Uterus (tissue), 2 donors: Measurements from ENCODE around the gene BLTP3A.
"Not testable (repeated sequence)": the region's sequence is repeated elsewhere in the genome, so short reads cannot be mapped to it uniquely, and the experiment has no call there.

Experiments
- POLR2A ChIP-seq, 2 donors: fragments of 450-650 bp; IDR thresholded peaks; one replicate each; pipeline ENCODE4 v1.6.1; 2016; ENCODE audit warnings: antibody characterized with exemption in 2 of 2, mild to moderate bottlenecking in 1 of 2, moderate library complexity in 1 of 2
- TF ChIP-seq, protein P1 (sequence below), 4 experiments: fragments of 200-600 bp in 2 of 4; fragments of 450-650 bp in 2 of 4; sonication (generic) in 2 of 4; IDR thresholded peaks; one replicate each; pipeline ENCODE4 v1.5.1; 2016 to 2019; ENCODE audit warnings: antibody characterized with exemption in 4 of 4, mild to moderate bottlenecking in 2 of 4, moderate library complexity in 1 of 4

DNA sequence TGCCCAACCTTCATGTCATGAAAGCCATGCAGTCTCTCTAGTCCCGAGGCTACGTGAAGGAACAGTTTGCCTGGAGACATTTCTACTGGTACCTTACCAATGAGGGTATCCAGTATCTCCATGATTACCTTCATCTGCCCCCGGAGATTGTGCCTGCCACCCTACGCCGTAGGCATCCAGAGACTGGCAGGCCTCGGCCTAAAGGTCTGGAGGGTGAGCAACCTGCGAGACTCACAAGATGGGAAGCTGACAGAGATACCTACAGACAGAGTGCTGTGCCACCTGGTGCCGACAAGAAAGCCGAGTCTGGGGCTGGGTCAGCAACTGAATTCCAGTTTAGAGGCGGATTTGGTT, 47.6 kb upstream of the BLTP3A start:
- TF ChIP-seq, protein P1, sequence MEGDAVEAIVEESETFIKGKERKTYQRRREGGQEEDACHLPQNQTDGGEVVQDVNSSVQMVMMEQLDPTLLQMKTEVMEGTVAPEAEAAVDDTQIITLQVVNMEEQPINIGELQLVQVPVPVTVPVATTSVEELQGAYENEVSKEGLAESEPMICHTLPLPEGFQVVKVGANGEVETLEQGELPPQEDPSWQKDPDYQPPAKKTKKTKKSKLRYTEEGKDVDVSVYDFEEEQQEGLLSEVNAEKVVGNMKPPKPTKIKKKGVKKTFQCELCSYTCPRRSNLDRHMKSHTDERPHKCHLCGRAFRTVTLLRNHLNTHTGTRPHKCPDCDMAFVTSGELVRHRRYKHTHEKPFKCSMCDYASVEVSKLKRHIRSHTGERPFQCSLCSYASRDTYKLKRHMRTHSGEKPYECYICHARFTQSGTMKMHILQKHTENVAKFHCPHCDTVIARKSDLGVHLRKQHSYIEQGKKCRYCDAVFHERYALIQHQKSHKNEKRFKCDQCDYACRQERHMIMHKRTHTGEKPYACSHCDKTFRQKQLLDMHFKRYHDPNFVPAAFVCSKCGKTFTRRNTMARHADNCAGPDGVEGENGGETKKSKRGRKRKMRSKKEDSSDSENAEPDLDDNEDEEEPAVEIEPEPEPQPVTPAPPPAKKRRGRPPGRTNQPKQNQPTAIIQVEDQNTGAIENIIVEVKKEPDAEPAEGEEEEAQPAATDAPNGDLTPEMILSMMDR (IDR thresholded peaks at IDR 0.05) = not testable (repeated sequence)
- not testable (repeated sequence) for TF ChIP-seq POLR2A (IDR thresholded peaks at IDR 0.05)
